ENCODE data around the gene IGSF8.

The IGSF8 gene

DNA sequence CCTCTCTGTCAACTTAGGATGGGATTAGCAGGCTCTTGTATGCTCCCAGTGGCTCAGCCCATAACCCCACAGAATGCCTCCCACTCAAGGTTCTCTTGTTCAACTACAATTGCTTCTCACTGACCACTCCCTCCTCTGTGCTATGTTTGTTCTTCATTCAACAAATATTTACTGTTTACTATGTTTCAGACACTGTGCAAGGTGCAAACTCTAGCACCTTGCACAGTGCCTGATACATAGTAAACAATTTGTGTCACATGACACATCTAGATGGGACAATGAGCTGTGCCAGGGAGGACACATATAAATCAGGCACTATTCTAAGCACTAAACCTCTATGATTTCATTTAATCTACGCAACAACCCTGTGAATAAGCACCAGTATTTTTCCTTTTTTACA, 32.5 kb upstream of the IGSF8 start:
- no peak for DNase-seq (ENCODE audit: low spot score)
- TF ChIP-seq CTCF (IDR thresholded peaks at IDR 0.05; ENCODE audit: extremely low read depth, missing control alignments) = no peak

GRCh38 chr1:160130486-160130885, 32.1 kb upstream of the IGSF8 start:
- TF ChIP-seq CTCF (IDR thresholded peaks at IDR 0.05; ENCODE audit: extremely low read depth, missing control alignments) = no peak
- DNase-seq (ENCODE audit: low spot score) = no peak

- TF ChIP-seq CTCF (IDR thresholded peaks at IDR 0.05; ENCODE audit: extremely low read depth, missing control alignments) = no peak
- no peak for DNase-seq (ENCODE audit: low spot score)
Observed at GRCh38 chr1:160129966-160130365, 31.5 kb upstream of the IGSF8 start.

DNA sequence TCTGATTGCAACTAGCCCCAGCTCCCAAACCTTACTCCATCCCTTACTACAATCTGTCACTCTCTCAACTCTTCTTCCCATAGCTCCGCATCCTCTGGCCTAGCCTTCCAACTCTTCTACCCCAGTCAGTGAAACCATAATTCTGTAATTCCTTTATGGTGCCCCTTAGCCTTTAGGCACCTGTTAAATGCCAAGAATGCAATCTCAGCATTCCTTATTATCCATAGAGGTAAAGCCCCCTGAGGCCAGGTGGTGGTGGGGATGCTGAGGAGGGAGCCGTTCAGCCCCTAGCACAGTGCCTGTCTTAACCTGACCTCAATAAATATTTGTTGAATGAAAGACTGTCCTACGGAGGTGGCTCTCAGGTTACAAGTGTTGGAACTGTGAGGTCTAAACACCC, 31.1 kb upstream of the IGSF8 start:
- no peak for TF ChIP-seq CTCF (IDR thresholded peaks at IDR 0.05; ENCODE audit: extremely low read depth, missing control alignments)
- DNase-seq (ENCODE audit: low spot score) = no peak

GRCh38 chr1:160129046-160129445, 30.6 kb upstream of the IGSF8 start:
- no peak for DNase-seq (ENCODE audit: low spot score)
- TF ChIP-seq CTCF (IDR thresholded peaks at IDR 0.05; ENCODE audit: extremely low read depth, missing control alignments) = no peak

- TF ChIP-seq CTCF (IDR thresholded peaks at IDR 0.05; ENCODE audit: extremely low read depth, missing control alignments) = no peak
- no peak for DNase-seq (ENCODE audit: low spot score)
Observed at GRCh38 chr1:160128636-160129035, 30.2 kb upstream of the IGSF8 start.

- no peak for DNase-seq (ENCODE audit: low spot score)
- TF ChIP-seq CTCF (IDR thresholded peaks at IDR 0.05; ENCODE audit: extremely low read depth, missing control alignments) = no peak
Observed at GRCh38 chr1:160127865-160128523, 29.6 kb upstream of the IGSF8 start.

All from GM20000 (cell line).